ENCODE measurements around the gene ZNF609.

ZNF609 gene

GRCh38 chr15:64462492-64462891, 2.1 kb downstream of the ZNF609 start:
- no peak for DNase-seq (ENCODE audit: low read depth)
- H3K4me3 ChIP-seq (ENCODE audit: control insufficient read depth, low read depth, low read length) = no peak overlapping the region
- no peak for TF ChIP-seq CTCF (IDR thresholded peaks at IDR 0.05; ENCODE audit: control insufficient read depth, insufficient read depth, low read depth, low read length, missing control alignments)

DNA sequence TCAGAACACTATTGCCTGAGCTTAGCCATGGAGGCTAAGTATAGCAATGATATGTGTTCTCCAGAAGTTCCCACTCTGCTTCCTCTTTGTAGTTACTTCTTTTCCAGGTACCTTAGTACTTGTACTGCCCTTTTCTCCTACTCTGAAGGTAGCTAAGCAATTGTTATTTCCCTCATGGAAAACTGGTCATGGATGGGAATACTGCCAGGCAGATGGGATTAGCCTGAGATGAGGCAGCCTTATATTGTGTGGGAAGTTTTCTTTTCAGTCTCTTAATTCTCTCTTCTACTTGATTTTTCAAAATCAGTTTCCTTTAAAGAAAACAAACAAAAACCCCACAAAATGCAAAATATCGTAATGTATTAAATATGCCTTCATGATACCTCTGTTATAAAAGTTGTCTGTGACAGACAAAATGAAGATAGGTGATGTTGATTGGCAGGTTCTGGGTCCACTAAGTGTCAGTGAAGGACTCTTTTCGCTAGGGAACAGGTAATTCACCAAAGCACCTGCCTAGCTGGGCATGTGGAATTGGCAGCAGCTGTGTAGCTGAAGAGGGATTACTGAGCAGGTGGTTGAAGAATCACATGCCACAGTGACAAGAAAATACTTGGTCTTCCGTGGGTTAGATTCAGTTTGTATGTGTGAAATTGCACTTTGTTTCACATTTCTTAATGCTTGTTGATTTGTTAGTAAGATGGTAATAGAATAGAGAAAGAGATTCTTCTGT, 4.1 kb downstream of the ZNF609 start:
- no peak for TF ChIP-seq CTCF (IDR thresholded peaks at IDR 0.05; ENCODE audit: control insufficient read depth, insufficient read depth, low read depth, low read length, missing control alignments)
- no peak overlapping the region for H3K4me3 ChIP-seq (ENCODE audit: control insufficient read depth, low read depth, low read length)
- no peak for DNase-seq (ENCODE audit: low read depth)

- no peak for TF ChIP-seq CTCF (IDR thresholded peaks at IDR 0.05; ENCODE audit: control insufficient read depth, insufficient read depth, low read depth, low read length, missing control alignments)
- no peak for DNase-seq (ENCODE audit: low read depth)
- no peak overlapping the region for H3K4me3 ChIP-seq (ENCODE audit: control insufficient read depth, low read depth, low read length)
Measured at GRCh38 chr15:64466408-64467141, 6.2 kb downstream of the ZNF609 start.

DNA sequence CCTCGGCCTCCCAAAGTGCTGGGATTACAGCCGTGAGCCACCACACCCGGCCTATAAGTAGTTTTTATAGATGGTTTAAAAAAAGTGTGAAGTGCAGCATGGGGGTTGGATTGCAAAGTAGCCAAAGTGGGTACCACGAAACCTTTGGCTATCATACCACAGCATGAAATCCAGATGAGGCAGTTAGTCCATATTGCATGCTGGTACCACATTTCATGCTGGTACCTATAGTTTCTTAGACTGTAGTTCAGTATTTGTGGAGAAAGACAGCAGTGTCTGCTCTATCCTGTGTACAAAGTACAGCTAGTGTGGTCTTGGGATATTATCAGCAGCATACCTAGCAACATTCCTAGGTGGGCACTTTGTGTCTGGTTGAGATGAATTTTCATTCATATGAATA, 11.8 kb downstream of the ZNF609 start:
- DNase-seq (ENCODE audit: low read depth) = no peak
- no peak for TF ChIP-seq CTCF (IDR thresholded peaks at IDR 0.05; ENCODE audit: control insufficient read depth, insufficient read depth, low read depth, low read length, missing control alignments)
- no peak overlapping the region for H3K4me3 ChIP-seq (ENCODE audit: control insufficient read depth, low read depth, low read length)

GRCh38 chr15:64474846-64475245, 14.5 kb downstream of the ZNF609 start:
- DNase-seq (ENCODE audit: low read depth) = no peak
- no peak overlapping the region for H3K4me3 ChIP-seq (ENCODE audit: control insufficient read depth, low read depth, low read length)
- TF ChIP-seq CTCF (IDR thresholded peaks at IDR 0.05; ENCODE audit: control insufficient read depth, insufficient read depth, low read depth, low read length, missing control alignments) = no peak

- TF ChIP-seq CTCF (IDR thresholded peaks at IDR 0.05; ENCODE audit: control insufficient read depth, insufficient read depth, low read depth, low read length, missing control alignments) = no peak
- no peak overlapping the region for H3K4me3 ChIP-seq (ENCODE audit: control insufficient read depth, low read depth, low read length)
- no peak for DNase-seq (ENCODE audit: low read depth)
Measured at GRCh38 chr15:64476550-64476949, 16.2 kb downstream of the ZNF609 start.
